HK-2 (cell line): ENCODE data around the gene BRINP2.

Experiments
- DNase-seq: peaks from one replicate; pipeline ENCODE4 v3.0.0-alpha.2; 2018; ENCODE audit not compliant: unreplicated experiment

BRINP2 gene

GRCh38 chr1:177270863-177271262 lies 100.1 kb downstream of the BRINP2 start:
- DNase-seq: no peak

DNA sequence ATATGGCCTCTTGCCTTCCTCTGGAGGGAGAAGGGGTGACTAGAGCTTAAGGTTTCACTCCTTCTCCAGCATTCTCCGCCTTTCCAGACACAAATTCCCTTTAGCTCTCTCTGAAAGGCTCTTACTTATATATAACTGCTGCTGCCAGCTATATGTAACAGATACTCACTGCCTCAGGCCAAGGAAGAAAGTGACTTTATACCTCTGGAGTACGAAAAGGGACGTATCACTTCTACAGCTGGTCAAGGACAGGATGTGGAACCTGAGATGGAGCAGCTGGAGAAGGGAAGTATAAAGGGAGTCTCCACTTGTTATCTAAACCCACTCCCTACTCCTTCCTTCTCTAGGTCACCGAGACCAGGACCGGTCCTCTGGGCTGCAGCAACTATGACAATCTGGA lies 102.4 kb downstream of the BRINP2 start:
- no peak for DNase-seq

- DNase-seq: no peak
These were observed 104.0 kb downstream of the BRINP2 start for GRCh38 chr1:177274687-177275211.

DNA sequence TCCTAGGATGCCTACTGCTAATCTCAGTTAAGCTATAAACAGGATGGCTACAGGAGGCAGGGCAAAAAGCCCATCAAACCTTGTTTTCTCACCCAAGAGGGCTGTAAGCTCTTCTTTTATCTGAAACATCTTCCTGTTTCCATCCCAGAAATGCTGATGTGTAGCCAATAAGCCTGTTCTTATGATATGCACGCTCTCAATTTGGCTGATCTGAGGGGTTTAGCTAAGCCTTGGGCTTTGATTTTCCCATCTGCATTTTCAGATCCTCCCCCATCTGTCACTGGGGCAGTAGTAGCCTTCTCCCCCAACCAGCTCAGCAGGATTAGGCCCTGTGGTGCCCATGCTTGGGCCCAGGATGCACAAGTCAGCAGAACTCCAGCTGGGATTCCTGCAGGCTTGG lies 105.0 kb downstream of the BRINP2 start:
- DNase-seq: no peak

DNA sequence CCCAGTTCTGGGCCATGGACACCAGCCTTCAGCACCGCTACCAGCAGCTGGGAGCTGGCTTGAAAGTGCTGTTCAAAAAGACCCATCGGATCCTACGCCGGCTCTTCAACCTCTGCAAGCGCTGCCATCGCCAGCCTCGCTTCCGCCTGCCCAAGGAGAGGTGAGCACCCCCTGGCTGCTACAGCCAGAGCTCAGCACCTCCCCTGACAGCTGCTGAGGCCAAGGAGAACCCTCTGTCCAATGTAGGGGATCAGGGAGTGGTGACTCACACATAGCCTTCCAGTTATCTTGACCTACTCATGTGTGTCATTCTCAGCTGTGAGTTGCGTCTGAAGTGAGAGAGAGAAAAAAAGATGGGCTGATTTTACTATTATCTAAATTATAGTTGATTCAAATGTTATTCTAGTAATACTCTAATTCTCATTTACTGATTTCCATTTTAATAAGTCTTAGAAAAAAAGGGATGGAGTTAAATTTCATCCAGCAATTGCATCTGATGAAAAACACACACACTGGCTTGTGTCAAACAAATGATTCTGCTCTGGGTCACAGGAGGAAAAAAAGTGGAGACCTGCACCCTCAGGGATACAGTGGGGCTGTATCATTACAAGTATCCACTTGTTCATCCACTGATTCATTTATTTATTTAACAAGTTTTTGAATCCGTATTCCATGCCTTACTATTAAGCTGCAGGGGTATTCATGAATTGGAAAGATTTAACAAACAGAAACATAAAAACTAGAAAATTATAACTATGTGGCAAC lies 108.0 kb downstream of the BRINP2 start:
- DNase-seq: no peak

DNA sequence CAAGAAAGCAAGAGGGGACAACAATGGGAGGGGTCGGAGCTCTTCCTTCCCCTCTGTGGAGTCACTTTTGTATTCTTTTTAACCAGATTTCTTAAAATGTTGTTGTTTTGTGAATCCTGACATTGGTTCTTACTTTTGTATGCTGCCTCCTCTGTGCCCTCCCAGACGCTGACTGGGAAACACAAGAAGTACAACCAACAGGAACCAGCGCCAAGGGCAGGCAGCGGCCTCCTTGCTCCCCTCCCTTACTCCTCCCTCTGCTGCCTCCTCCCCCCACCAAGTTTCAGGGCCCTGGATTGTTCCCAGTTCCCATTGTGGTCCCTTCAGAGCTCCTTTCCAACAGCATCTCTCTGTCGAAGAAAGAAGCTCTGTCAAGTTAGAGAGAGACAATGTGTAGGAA lies 111.1 kb downstream of the BRINP2 start:
- no peak for DNase-seq

DNA sequence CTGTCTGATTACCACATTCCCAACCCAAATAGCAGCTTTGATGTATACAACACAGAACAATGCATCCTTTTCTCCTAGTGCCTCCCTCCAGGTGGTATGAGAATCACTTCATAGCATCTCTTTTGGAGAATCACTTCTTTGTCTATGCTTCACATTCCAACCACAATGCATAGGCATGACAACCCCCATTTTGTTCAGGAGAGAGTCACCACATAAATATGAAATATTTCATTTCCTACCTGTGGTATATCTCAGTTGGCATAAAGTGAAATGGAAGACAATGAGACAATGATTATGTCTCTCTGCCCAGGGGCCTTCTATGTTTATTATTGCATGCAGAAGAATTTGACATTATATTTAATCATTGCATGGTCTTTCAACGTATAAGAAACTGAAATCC lies 112.2 kb downstream of the BRINP2 start:
- DNase-seq: no peak

GRCh38 chr1:177283380-177283779 lies 112.6 kb downstream of the BRINP2 start:
- no peak for DNase-seq

DNA sequence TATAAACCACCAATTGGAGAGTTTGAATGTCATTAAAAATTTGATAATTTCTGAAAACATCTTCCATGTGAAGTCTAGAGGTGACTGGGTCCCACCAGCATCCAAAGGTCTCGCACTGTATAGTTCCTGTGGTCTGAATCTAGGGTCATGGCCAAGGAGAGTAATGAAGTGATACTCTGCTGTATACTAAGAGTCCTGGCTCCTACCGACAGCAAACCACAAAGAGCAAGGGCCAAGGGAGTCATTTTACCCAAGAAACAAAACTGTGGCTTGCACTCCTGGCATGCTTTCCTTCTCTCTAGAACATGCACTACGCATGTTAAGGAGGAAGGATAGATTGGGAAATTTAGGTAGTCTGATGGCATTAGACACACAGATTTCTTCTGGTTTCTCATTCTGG lies 115.6 kb downstream of the BRINP2 start:
- no peak for DNase-seq

GRCh38 chr1:177287270-177287669 lies 116.5 kb downstream of the BRINP2 start:
- no peak for DNase-seq

GRCh38 chr1:177287994-177288393 lies 117.2 kb downstream of the BRINP2 start:
- DNase-seq: no peak

DNA sequence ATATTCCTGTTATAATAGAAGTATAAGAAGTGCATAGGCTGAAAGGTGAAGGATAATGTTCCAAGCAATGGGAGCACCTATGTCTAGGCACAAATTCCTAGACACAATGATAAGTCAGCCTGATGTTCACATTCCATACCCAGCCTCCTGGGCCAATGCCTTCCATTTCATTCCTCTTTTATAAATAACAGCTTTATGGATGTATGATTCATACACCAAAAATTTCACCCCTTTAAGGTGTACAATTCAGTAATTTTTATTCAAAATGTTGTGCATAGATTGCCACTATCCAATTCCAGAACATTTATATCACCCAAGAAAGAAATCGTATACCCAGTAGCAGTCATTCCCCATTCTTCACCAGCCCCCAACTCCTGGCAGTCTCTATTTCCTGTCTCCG lies 118.8 kb downstream of the BRINP2 start:
- no peak for DNase-seq

DNA sequence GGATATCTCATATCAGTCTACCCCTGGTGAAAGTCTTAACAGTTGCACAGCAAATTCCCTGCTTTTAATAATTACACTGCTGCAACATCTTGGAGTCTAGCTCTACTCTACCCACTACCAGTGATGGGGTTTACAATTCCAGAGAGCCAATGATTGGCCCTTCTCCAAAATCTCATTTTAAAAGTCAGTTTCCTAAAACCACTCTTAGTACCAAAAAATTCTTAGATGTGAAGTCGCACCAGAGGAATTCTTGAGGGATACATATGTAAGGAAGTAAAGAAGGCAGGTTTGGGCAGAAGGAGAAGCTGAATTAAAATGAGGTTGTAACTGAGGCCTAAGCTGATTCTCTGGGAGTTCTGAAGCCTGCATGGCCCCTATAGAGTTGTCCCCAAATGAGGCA lies 129.7 kb downstream of the BRINP2 start:
- no peak for DNase-seq

GRCh38 chr1:177301425-177302124 lies 130.8 kb downstream of the BRINP2 start:
- DNase-seq: no peak

GRCh38 chr1:177302357-177303044 lies 131.7 kb downstream of the BRINP2 start:
- no peak for DNase-seq

GRCh38 chr1:177305040-177306018 lies 134.6 kb downstream of the BRINP2 start:
- DNase-seq: no peak

- no peak for DNase-seq
These were observed 135.3 kb downstream of the BRINP2 start for GRCh38 chr1:177306019-177306415.

- no peak for DNase-seq
These were observed 136.2 kb downstream of the BRINP2 start for GRCh38 chr1:177306981-177307380.

GRCh38 chr1:177307771-177308170 lies 137.0 kb downstream of the BRINP2 start:
- DNase-seq: no peak

- no peak for DNase-seq
These were observed 139.1 kb downstream of the BRINP2 start for GRCh38 chr1:177309880-177310279.

- DNase-seq: no peak
These were observed 139.6 kb downstream of the BRINP2 start for GRCh38 chr1:177310326-177310725.
